A549 (cell line): ENCODE data around the gene PYURF. TPM values are rescaled to one million over a fixed set of nuclear protein-coding genes. Genes with fewer than 3 reads are reported as not detected.

Experiments
- ATAC-seq, 2 experiments: fragments of 200-7000 bp in 1 of 2; fragments of >200 bp in 1 of 2; cut with Nextera tagmentation in 1 of 2; cut with Tn5 transposase in 1 of 2; 3 replicates each; pipeline versions ENCODE4 v1.8.0 to v1.9.1; 2018 to 2020; ENCODE audit warnings: mild to moderate bottlenecking in 1 of 2, moderate library complexity in 1 of 2
- CTCF ChIA-PET: fragments of 300-600 bp; sonication (Branson Sonifier 250); formaldehyde crosslinking; extraction: SDS; loops from one replicate; lab custom pipeline; 2021; ENCODE audit warnings: antibody characterized with exemption, inconsistent platforms; lab: Yijun Ruan, JAX
- POLR2A ChIA-PET: fragments of 350-600 bp; formaldehyde crosslinking; extraction: SDS; loops from one replicate; lab custom pipeline; 2021; ENCODE audit warnings: antibody characterized with exemption, inconsistent platforms; lab: Yijun Ruan, JAX
- DNase-seq, 2 experiments: peaks; one replicate each; pipeline versions ENCODE4 v3.0.0 to v3.0.0-alpha.2; 2011 to 2016; ENCODE audit warnings: low read depth in 1 of 2, low spot score in 1 of 2
- FAIRE-seq: peaks from 2 replicates; lab custom pipeline; 2011; peaks lifted over from hg19 to GRCh38; lab: Jason Lieb, UNC
- H3K27ac ChIP-seq, 2 experiments: fragments of >200 bp; sonication (Bioruptor Twin); formaldehyde crosslinking; 3 replicates each; pipeline ENCODE4 v1.5.1; 2016 to 2017
- H3K4me1 ChIP-seq: fragments of >200 bp; sonication (Bioruptor Twin); formaldehyde crosslinking; 3 replicates; pipeline ENCODE4 v1.6.1; 2016
- H3K4me2 ChIP-seq: fragments of >200 bp; sonication (Bioruptor Twin); formaldehyde crosslinking; 3 replicates; pipeline ENCODE4 v1.6.1; 2016
- H3K4me3 ChIP-seq: fragments of >200 bp; sonication (Bioruptor Twin); formaldehyde crosslinking; 3 replicates; pipeline ENCODE4 v1.5.1; 2016
- H3K9me3 ChIP-seq: fragments of >200 bp; sonication (Bioruptor Twin); formaldehyde crosslinking; 3 replicates; pipeline ENCODE4 v1.6.1; 2016
- BHLHE40 ChIP-seq: IDR thresholded peaks from 2 replicates; pipeline ENCODE4 v1.6.1; 2012; ENCODE audit warnings: low read depth, low read length, inconsistent platforms
- CBX2 ChIP-seq: fragments of 200-600 bp; sonication (generic); IDR thresholded peaks from 2 replicates; pipeline ENCODE4 v1.6.1; 2016; ENCODE audit warnings: low read depth, mild to moderate bottlenecking, borderline replicate concordance
- CBX8 ChIP-seq: fragments of 200-600 bp; sonication (generic); IDR thresholded peaks from 2 replicates; pipeline ENCODE4 v1.6.1; 2016
- CEBPB ChIP-seq, 2 experiments: fragments of >200 bp in 1 of 2; sonication (Bioruptor Twin) in 1 of 2; formaldehyde crosslinking in 1 of 2; IDR thresholded peaks; 2 replicates each; pipeline ENCODE4 v1.6.1; 2012 to 2016
- ESRRA ChIP-seq: fragments of 150-350 bp; IDR thresholded peaks from 2 replicates; pipeline ENCODE4 v1.6.1; 2014; ENCODE audit warnings: mild to moderate bottlenecking, low read length, borderline replicate concordance
- FOSL2 ChIP-seq, 2 experiments: fragments of 450-650 bp in 1 of 2; fragments of >200 bp in 1 of 2; sonication (Bioruptor Twin) in 1 of 2; formaldehyde crosslinking; IDR thresholded peaks; 2 replicates each; pipeline versions ENCODE4 v1.5.0 to v1.6.1; 2016 to 2020; ENCODE audit warnings: mild to moderate bottlenecking in 1 of 2, moderate library complexity in 1 of 2
- HOXA7 ChIP-seq: fragments of 250-450 bp; sonication (Bioruptor Pico); IDR thresholded peaks from 2 replicates; pipeline ENCODE4 v1.5.0; 2020; ENCODE audit warnings: mild to moderate bottlenecking, moderate library complexity
- HOXB5 ChIP-seq: fragments of 250-450 bp; sonication (Bioruptor Pico); IDR thresholded peaks from 2 replicates; pipeline ENCODE4 v1.5.0; 2020; ENCODE audit warnings: mild to moderate bottlenecking, moderate library complexity
- JUNB ChIP-seq: fragments of >200 bp; sonication (Bioruptor Twin); formaldehyde crosslinking; IDR thresholded peaks from 2 replicates; pipeline ENCODE4 v1.6.1; 2016
- KDM1A ChIP-seq: fragments of 200-600 bp; sonication (generic); IDR thresholded peaks from 2 replicates; pipeline ENCODE4 v1.6.1; 2016; ENCODE audit warnings: low read depth, mild to moderate bottlenecking
- MAZ ChIP-seq: fragments of 150-350 bp; IDR thresholded peaks from 2 replicates; pipeline ENCODE4 v1.6.1; 2014; ENCODE audit warnings: antibody characterized with exemption, low read depth, low read length, borderline replicate concordance
- NFE2L2 ChIP-seq: fragments of 150-350 bp; conservative IDR thresholded peaks from 2 replicates; pipeline ENCODE4 v1.6.1; 2014; ENCODE audit warnings: low read length
- RAD21 ChIP-seq, 2 experiments: fragments of >200 bp in 1 of 2; sonication (Bioruptor Twin) in 1 of 2; formaldehyde crosslinking in 1 of 2; IDR thresholded peaks in 1 of 2; conservative IDR thresholded peaks in 1 of 2; 2 replicates in 1 of 2; 3 replicates in 1 of 2; pipeline ENCODE4 v1.6.1; 2012 to 2018; ENCODE audit warnings: inconsistent platforms in 1 of 2
- RARB ChIP-seq: fragments of 250-450 bp; sonication (Bioruptor Pico); IDR thresholded peaks from 2 replicates; pipeline ENCODE4 v1.8.0; 2021; ENCODE audit warnings: mild to moderate bottlenecking, moderate library complexity
- RNF2 ChIP-seq: fragments of 200-600 bp; sonication (generic); IDR thresholded peaks from 2 replicates; pipeline ENCODE4 v1.6.1; 2016; ENCODE audit warnings: low read depth, mild to moderate bottlenecking, antibody characterized with exemption, moderate library complexity, borderline replicate concordance
- SMC3 ChIP-seq: fragments of >200 bp; sonication (Bioruptor Twin); formaldehyde crosslinking; IDR thresholded peaks from 3 replicates; pipeline ENCODE4 v1.6.1; 2018; ENCODE audit warnings: inconsistent platforms
- SREBF2 ChIP-seq: fragments of 450-650 bp; IDR thresholded peaks from 2 replicates; pipeline ENCODE4 v1.6.1; 2014; ENCODE audit warnings: mild to moderate bottlenecking, moderate library complexity
- TP53 ChIP-seq: fragments of 250-450 bp; sonication (Bioruptor Pico); IDR thresholded peaks from 2 replicates; pipeline ENCODE4 v1.5.0; 2021; ENCODE audit warnings: mild to moderate bottlenecking, moderate library complexity
- ZC3H11A ChIP-seq: fragments of 450-650 bp; IDR thresholded peaks from 2 replicates; pipeline ENCODE4 v1.6.1; 2014; ENCODE audit warnings: antibody characterized with exemption, mild to moderate bottlenecking
- ZNF302 ChIP-seq: fragments of 250-450 bp; sonication (Bioruptor Pico); IDR thresholded peaks from 2 replicates; pipeline ENCODE4 v1.9.0; 2021; ENCODE audit warnings: inconsistent platforms, mild to moderate bottlenecking, moderate library complexity
- WGBS: methylation state at CpG from one replicate; pipeline ENCODE4 v1.1.6; 2017; ENCODE audit errors: missing lambda C conversion rate; 5-methylcytosine and 5-hydroxymethylcytosine counted together
- polyA plus RNA-seq, 4 experiments: library from polyadenylated mRNA; depleted of rRNA in 3 of 4; stranded (reverse); fragments of >200 nt; fragmentation: RNase III in 1 of 4; extraction: RNeasy Plus Mini Kit Qiagen cat#74134 plus additional on column Dnase treatment in 1 of 4; gene quantifications; 2 replicates in 3 of 4; 3 replicates in 1 of 4; pipeline ENCODE4 v1.2.3, GENCODE V29; 2011 to 2017
- TF ChIP-seq, protein P1 (sequence below): IDR thresholded peaks from 2 replicates; pipeline ENCODE4 v1.6.1; 2012; ENCODE audit warnings: low read depth, borderline replicate concordance
- TF ChIP-seq, protein P2 (sequence below): IDR thresholded peaks from 2 replicates; pipeline ENCODE4 v1.6.1; 2012
- TF ChIP-seq, protein P3 (sequence below): fragments of >200 bp; sonication (Bioruptor Twin); formaldehyde crosslinking; IDR thresholded peaks from 3 replicates; pipeline ENCODE4 v1.5.1; 2016
- TF ChIP-seq, protein P4 (sequence below): fragments of >200 bp; sonication (Bioruptor Twin); formaldehyde crosslinking; IDR thresholded peaks from 2 replicates; pipeline ENCODE4 v1.6.1; 2016
- TF ChIP-seq, protein P5 (sequence below): IDR thresholded peaks from 2 replicates; pipeline ENCODE4 v1.6.1; 2012
- TF ChIP-seq, protein P6 (sequence below): fragments of 250-450 bp; sonication (Bioruptor Pico); IDR thresholded peaks from 2 replicates; pipeline ENCODE4 v1.5.0; 2021; ENCODE audit warnings: mild to moderate bottlenecking, moderate library complexity, borderline replicate concordance
- TF ChIP-seq, protein P7 (sequence below): fragments of 150-350 bp; IDR thresholded peaks from 2 replicates; pipeline ENCODE4 v1.6.1; 2014; ENCODE audit warnings: low read depth, mild to moderate bottlenecking, low read length

PYURF gene
- polyA plus RNA-seq, 2 of the 4 experiments (the other 2 are of a cell fraction): 70.2 to 72.7 TPM

DNA sequence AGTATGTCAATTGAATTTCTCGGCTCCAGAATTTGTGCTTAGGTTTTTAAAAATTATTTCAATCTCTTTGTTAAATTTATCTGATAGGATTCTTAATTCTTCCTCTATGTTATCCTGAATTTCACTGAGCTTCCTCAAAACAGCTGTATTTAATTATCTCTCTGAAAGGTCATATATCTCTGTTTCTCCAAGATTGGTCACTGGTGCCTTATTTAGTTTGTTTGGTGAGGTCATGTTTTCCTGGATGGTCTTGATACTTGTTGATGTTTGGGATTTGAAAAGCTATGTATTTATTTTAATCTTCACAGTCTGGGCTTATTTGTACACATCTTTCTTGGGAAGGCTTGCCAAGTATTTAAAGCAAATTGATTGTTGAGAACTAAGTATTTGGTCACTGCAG lies 44.0 kb upstream of the PYURF start:
- H3K27ac ChIP-seq: no peak overlapping the region
- TF ChIP-seq, protein P1, sequence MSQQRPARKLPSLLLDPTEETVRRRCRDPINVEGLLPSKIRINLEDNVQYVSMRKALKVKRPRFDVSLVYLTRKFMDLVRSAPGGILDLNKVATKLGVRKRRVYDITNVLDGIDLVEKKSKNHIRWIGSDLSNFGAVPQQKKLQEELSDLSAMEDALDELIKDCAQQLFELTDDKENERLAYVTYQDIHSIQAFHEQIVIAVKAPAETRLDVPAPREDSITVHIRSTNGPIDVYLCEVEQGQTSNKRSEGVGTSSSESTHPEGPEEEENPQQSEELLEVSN: no peak
- TF ChIP-seq MAZ (no peak), JUNB (no peak), FOSL2 (IDR thresholded peaks at IDR 0.05) (no peak), FOSL2 (CRISPR knock-in tag; IDR thresholded peaks at IDR 0.05) (no peak), CEBPB (IDR thresholded peaks at IDR 0.05) (no peak), ZNF302 (CRISPR knock-in tag) (no peak), SMC3 (no peak), RAD21 (conservative IDR thresholded peaks at IDR 0.05 in 1 of 2, IDR thresholded peaks at IDR 0.05 in 1 of 2) (no peak), SREBF2 (no peak), ZC3H11A (no peak)
- TF ChIP-seq, protein P2, sequence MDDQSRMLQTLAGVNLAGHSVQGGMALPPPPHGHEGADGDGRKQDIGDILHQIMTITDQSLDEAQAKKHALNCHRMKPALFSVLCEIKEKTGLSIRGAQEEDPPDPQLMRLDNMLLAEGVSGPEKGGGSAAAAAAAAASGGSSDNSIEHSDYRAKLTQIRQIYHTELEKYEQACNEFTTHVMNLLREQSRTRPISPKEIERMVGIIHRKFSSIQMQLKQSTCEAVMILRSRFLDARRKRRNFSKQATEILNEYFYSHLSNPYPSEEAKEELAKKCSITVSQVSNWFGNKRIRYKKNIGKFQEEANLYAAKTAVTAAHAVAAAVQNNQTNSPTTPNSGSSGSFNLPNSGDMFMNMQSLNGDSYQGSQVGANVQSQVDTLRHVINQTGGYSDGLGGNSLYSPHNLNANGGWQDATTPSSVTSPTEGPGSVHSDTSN: no peak
- DNase-seq (no peak), ATAC-seq (no peak), FAIRE-seq (no peak)
- no peak overlapping the region for H3K4me3 ChIP-seq
- no peaks in the 10 kb centered on the region for H3K4me1 ChIP-seq
- CTCF ChIA-PET: interaction anchor here (1.8 kb wide), 1 partner anchor 10 kb away, joined by 7 read pairs; no protein-coding TSS in a partner anchor
- H3K9me3 ChIP-seq: no peaks in the 10 kb centered on the region
- 38% methylated on average over 1 of the region's 1 CpG for WGBS
- POLR2A ChIA-PET: no interaction called here
- no peak overlapping the region for H3K4me2 ChIP-seq

DNA sequence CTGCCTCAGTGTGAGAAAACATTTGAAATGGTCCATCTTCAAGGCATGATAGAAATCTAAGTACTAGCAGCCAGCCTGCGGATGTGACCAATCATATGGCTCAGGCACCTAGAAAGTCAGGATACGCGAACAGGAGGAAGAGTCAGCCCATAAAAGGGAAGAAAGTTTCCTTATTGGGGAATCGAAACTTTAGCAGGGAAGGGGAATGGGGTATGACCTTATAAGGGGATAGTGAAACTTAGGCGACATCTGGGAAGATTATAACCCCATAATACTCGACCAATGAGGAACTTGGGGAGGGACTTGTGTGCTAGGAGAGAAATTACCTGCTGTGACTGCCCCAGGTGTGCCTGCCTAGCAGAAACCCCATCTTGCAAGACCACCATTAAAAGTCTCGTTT lies 26.2 kb upstream of the PYURF start:
- H3K27ac ChIP-seq: no peak overlapping the region
- 55% methylated on average over 7 of the region's 7 CpGs for whole genome bisulfite sequencing
- H3K4me2 ChIP-seq: no peak overlapping the region
- TF ChIP-seq, protein P3, sequence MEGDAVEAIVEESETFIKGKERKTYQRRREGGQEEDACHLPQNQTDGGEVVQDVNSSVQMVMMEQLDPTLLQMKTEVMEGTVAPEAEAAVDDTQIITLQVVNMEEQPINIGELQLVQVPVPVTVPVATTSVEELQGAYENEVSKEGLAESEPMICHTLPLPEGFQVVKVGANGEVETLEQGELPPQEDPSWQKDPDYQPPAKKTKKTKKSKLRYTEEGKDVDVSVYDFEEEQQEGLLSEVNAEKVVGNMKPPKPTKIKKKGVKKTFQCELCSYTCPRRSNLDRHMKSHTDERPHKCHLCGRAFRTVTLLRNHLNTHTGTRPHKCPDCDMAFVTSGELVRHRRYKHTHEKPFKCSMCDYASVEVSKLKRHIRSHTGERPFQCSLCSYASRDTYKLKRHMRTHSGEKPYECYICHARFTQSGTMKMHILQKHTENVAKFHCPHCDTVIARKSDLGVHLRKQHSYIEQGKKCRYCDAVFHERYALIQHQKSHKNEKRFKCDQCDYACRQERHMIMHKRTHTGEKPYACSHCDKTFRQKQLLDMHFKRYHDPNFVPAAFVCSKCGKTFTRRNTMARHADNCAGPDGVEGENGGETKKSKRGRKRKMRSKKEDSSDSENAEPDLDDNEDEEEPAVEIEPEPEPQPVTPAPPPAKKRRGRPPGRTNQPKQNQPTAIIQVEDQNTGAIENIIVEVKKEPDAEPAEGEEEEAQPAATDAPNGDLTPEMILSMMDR: no peak
- TF ChIP-seq NFE2L2 (no peak), BHLHE40 (no peak), CBX8 (no peak), ESRRA (no peak), CEBPB (IDR thresholded peaks at IDR 0.05) (no peak), RNF2 (no peak), TP53 (CRISPR knock-in tag) (no peak), CBX2 (no peak), HOXA7 (CRISPR knock-in tag) (no peak), KDM1A (no peak), HOXB5 (CRISPR knock-in tag) (no peak), MAZ (no peak), FOSL2 (IDR thresholded peaks at IDR 0.05) (no peak), FOSL2 (CRISPR knock-in tag; IDR thresholded peaks at IDR 0.05) (no peak), RARB (no peak)
- TF ChIP-seq, protein P4, sequence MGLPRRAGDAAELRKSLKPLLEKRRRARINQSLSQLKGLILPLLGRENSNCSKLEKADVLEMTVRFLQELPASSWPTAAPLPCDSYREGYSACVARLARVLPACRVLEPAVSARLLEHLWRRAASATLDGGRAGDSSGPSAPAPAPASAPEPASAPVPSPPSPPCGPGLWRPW: no peak
- TF ChIP-seq, protein P5, sequence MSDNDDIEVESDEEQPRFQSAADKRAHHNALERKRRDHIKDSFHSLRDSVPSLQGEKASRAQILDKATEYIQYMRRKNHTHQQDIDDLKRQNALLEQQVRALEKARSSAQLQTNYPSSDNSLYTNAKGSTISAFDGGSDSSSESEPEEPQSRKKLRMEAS: no peak
- TF ChIP-seq, protein P2: no peak
- TF ChIP-seq, protein P6, sequence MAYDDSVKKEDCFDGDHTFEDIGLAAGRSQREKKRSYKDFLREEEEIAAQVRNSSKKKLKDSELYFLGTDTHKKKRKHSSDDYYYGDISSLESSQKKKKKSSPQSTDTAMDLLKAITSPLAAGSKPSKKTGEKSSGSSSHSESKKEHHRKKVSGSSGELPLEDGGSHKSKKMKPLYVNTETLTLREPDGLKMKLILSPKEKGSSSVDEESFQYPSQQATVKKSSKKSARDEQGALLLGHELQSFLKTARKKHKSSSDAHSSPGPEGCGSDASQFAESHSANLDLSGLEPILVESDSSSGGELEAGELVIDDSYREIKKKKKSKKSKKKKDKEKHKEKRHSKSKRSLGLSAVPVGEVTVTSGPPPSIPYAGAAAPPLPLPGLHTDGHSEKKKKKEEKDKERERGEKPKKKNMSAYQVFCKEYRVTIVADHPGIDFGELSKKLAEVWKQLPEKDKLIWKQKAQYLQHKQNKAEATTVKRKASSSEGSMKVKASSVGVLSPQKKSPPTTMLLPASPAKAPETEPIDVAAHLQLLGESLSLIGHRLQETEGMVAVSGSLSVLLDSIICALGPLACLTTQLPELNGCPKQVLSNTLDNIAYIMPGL (CRISPR knock-in tag): no peak
- TF ChIP-seq, protein P7, sequence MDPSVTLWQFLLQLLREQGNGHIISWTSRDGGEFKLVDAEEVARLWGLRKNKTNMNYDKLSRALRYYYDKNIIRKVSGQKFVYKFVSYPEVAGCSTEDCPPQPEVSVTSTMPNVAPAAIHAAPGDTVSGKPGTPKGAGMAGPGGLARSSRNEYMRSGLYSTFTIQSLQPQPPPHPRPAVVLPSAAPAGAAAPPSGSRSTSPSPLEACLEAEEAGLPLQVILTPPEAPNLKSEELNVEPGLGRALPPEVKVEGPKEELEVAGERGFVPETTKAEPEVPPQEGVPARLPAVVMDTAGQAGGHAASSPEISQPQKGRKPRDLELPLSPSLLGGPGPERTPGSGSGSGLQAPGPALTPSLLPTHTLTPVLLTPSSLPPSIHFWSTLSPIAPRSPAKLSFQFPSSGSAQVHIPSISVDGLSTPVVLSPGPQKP: no peak
- ATAC-seq (no peak), FAIRE-seq (no peak), DNase-seq (no peak)
- ChIA-PET CTCF (no interaction called here), POLR2A (no interaction called here)
- H3K4me3 ChIP-seq: no peak overlapping the region
- H3K4me1 ChIP-seq: no peaks in the 10 kb centered on the region
- no peaks in the 10 kb centered on the region for H3K9me3 ChIP-seq
